H1 (cell line): ENCODE measurements around the gene NXN. TPM values are rescaled to one million over a fixed set of nuclear protein-coding genes. Genes with fewer than 3 reads are reported as not detected.

Experiments
- CTCF ChIA-PET: fragments of 300-600 bp; sonication (Branson Sonifier 250); formaldehyde crosslinking; loops from one replicate; lab custom pipeline; 2021; ENCODE audit not compliant: partially characterized antibody; lab: Charles Lee
- POLR2A ChIA-PET: fragments of 300-600 bp; sonication (Branson Sonifier 250); formaldehyde crosslinking; loops from one replicate; lab custom pipeline; 2021; ENCODE audit warnings: inconsistent platforms; ENCODE audit not compliant: partially characterized antibody; lab: Charles Lee
- DNase-seq, 2 experiments: peaks; one replicate each; pipeline versions ENCODE4 v3.0.0 to v3.0.0-alpha.2; 2010 to 2022; ENCODE audit warnings: low spot score in 2 of 2, low read depth in 1 of 2, mixed read lengths in 1 of 2
- FAIRE-seq: peaks from 2 replicates; lab custom pipeline; 2011; peaks lifted over from hg19 to GRCh38; lab: Jason Lieb, UNC
- H2AFZ ChIP-seq: 2 replicates; pipeline ENCODE4 v1.8.1; 2012; ENCODE audit warnings: low read length, inconsistent platforms
- H2AK5ac ChIP-seq: 2 replicates; pipeline ENCODE4 v1.6.1; 2013; ENCODE audit warnings: low read depth, low read length
- H2BK120ac ChIP-seq: replicated peaks from 2 replicates; pipeline ENCODE3; 2013; ENCODE audit warnings: low read depth, low read length, inconsistent platforms
- H2BK12ac ChIP-seq: 2 replicates; pipeline ENCODE4 v1.6.1; 2013; ENCODE audit warnings: low read depth, low read length
- H2BK15ac ChIP-seq: 2 replicates; pipeline ENCODE4 v1.6.1; 2013; ENCODE audit warnings: low read length
- H2BK20ac ChIP-seq: 2 replicates; pipeline ENCODE4 v1.6.1; 2013; ENCODE audit warnings: low read length
- H2BK5ac ChIP-seq: 2 replicates; pipeline ENCODE4 v1.6.1; 2013; ENCODE audit warnings: low read depth, low read length
- H3K14ac ChIP-seq: 2 replicates; pipeline ENCODE4 v1.6.1; 2013; ENCODE audit warnings: inconsistent platforms; ENCODE audit not compliant: insufficient read length
- H3K18ac ChIP-seq: 2 replicates; pipeline ENCODE4 v1.6.1; 2013; ENCODE audit warnings: low read length; ENCODE audit errors: extremely low read depth
- H3K23ac ChIP-seq: 2 replicates; pipeline ENCODE4 v1.6.1; 2013; ENCODE audit warnings: inconsistent platforms; ENCODE audit not compliant: insufficient read length
- H3K23me2 ChIP-seq: 2 replicates; pipeline ENCODE4 v1.6.1; 2013; ENCODE audit warnings: low read depth, low read length
- H3K27ac ChIP-seq: 2 replicates; pipeline ENCODE4 v1.6.1; 2011; ENCODE audit warnings: low read depth, low read length, inconsistent platforms
- H3K27me3 ChIP-seq, 4 experiments: replicated peaks in 1 of 4; 1 replicate in 1 of 4; 2 replicates in 3 of 4; pipeline versions ENCODE4 v1.6.1 to v1.8.1; 2011 to 2013; ENCODE audit warnings: low read length in 3 of 4, mild to moderate bottlenecking in 3 of 4, inconsistent platforms in 2 of 4, mixed read lengths in 2 of 4, moderate library complexity in 1 of 4; ENCODE audit not compliant: control insufficient read depth in 3 of 4, insufficient read depth in 3 of 4; ENCODE audit errors: extremely low read depth in 1 of 4
- H3K36me3 ChIP-seq, 4 experiments: 2 replicates each; pipeline versions ENCODE4 v1.6.1 to v1.8.1; 2011 to 2013; ENCODE audit warnings: mild to moderate bottlenecking in 4 of 4, low read length in 3 of 4, moderate library complexity in 2 of 4, control low read depth in 1 of 4, inconsistent platforms in 1 of 4; ENCODE audit not compliant: insufficient read depth in 4 of 4, control insufficient read depth in 2 of 4
- H3K4ac ChIP-seq: replicated peaks from 2 replicates; pipeline ENCODE3; 2013; ENCODE audit warnings: low read length, low read depth, mixed read lengths, inconsistent platforms; ENCODE audit not compliant: insufficient read length
- H3K4me1 ChIP-seq, 4 experiments: replicated peaks in 1 of 4; 1 replicate in 1 of 4; 2 replicates in 3 of 4; pipeline versions ENCODE4 v1.6.1 to v1.8.1; 2011 to 2013; ENCODE audit warnings: low read length in 3 of 4, inconsistent platforms in 2 of 4, mixed read lengths in 1 of 4; ENCODE audit not compliant: insufficient read depth in 4 of 4, control insufficient read depth in 3 of 4
- H3K4me2 ChIP-seq, 2 experiments: 2 replicates each; pipeline versions ENCODE4 v1.6.1 to v1.8.1; 2011 to 2013; ENCODE audit warnings: low read depth in 2 of 2, low read length in 2 of 2, control low read depth in 1 of 2, inconsistent platforms in 1 of 2, mild to moderate bottlenecking in 1 of 2; ENCODE audit not compliant: insufficient read depth in 1 of 2
- H3K4me3 ChIP-seq, 4 experiments: fragments of 200-600, 300-600 bp in 1 of 4; sonication (generic), shearing (Covaris generic), sonication (Bioruptor Twin) in 1 of 4; 2 replicates each; pipeline versions ENCODE4 v1.5.1 to v1.8.1; 2011 to 2016; ENCODE audit warnings: low read length in 4 of 4, low read depth in 3 of 4, control low read depth in 2 of 4, inconsistent platforms in 2 of 4, mild to moderate bottlenecking in 2 of 4, mixed read lengths in 1 of 4, moderate library complexity in 1 of 4; ENCODE audit not compliant: insufficient read depth in 2 of 4; ENCODE audit errors: extremely low read depth in 1 of 4
- H3K56ac ChIP-seq: replicated peaks from 2 replicates; pipeline ENCODE3; 2013; ENCODE audit warnings: low read depth, mild to moderate bottlenecking, mixed read lengths, low read length, inconsistent platforms; ENCODE audit not compliant: insufficient read length
- H3K79me1 ChIP-seq: 2 replicates; pipeline ENCODE4 v1.6.1; 2013; ENCODE audit warnings: low read depth, low read length, control low read depth
- H3K79me2 ChIP-seq, 2 experiments: 2 replicates each; pipeline versions ENCODE4 v1.6.1 to v1.8.1; 2012 to 2013; ENCODE audit warnings: low read length in 2 of 2, mild to moderate bottlenecking in 2 of 2, inconsistent platforms in 1 of 2; ENCODE audit not compliant: insufficient read depth in 2 of 2, control insufficient read depth in 1 of 2
- H3K9ac ChIP-seq, 4 experiments: replicated peaks in 1 of 4; 1 replicate in 1 of 4; 2 replicates in 3 of 4; pipeline versions ENCODE4 v1.6.1 to v1.8.1; 2011 to 2013; ENCODE audit warnings: low read depth in 3 of 4, low read length in 3 of 4, control low read depth in 2 of 4, mild to moderate bottlenecking in 2 of 4, moderate library complexity in 2 of 4, inconsistent platforms in 1 of 4; ENCODE audit errors: extremely low read depth in 1 of 4
- H3K9me3 ChIP-seq, 2 experiments: 2 replicates each; pipeline versions ENCODE4 v1.6.1 to v1.8.1; 2012 to 2013; ENCODE audit warnings: mild to moderate bottlenecking in 2 of 2, moderate library complexity in 2 of 2, control low read depth in 1 of 2, inconsistent platforms in 1 of 2, low read depth in 1 of 2, low read length in 1 of 2, mixed read lengths in 1 of 2; ENCODE audit not compliant: insufficient read depth in 2 of 2
- H4K20me1 ChIP-seq, 2 experiments: replicated peaks in 1 of 2; 2 replicates each; pipeline versions ENCODE3 to v1.8.1; 2011 to 2013; ENCODE audit warnings: inconsistent platforms in 2 of 2, low read length in 2 of 2, mild to moderate bottlenecking in 1 of 2; ENCODE audit not compliant: insufficient read depth in 2 of 2, control insufficient read depth in 1 of 2
- H4K5ac ChIP-seq: 2 replicates; pipeline ENCODE4 v1.6.1; 2013; ENCODE audit warnings: low read length, low read depth, mixed read lengths, inconsistent platforms; ENCODE audit not compliant: insufficient read length
- H4K8ac ChIP-seq: 2 replicates; pipeline ENCODE4 v1.8.0; 2013; ENCODE audit warnings: mild to moderate bottlenecking, moderate library complexity, low read length, inconsistent platforms; ENCODE audit not compliant: insufficient read depth; ENCODE audit errors: extremely low read depth
- H4K91ac ChIP-seq: replicated peaks from 2 replicates; pipeline ENCODE3; 2013; ENCODE audit warnings: low read length, mixed read lengths, inconsistent platforms; ENCODE audit not compliant: insufficient read length
- POU5F1 ChIP-seq: IDR thresholded peaks from 2 replicates; pipeline ENCODE4 v1.6.1; 2011; ENCODE audit warnings: low read depth, mild to moderate bottlenecking, low read length, moderate library complexity
- WGBS, 2 experiments: shearing (Covaris generic) in 1 of 2; methylation state at CpG; one replicate each; pipeline versions ENCODE4 v1.1.6 to v1.1.7; 2013 to 2015; ENCODE audit warnings: low lambda C conversion rate in 2 of 2, mixed read lengths in 2 of 2, inconsistent platforms in 1 of 2, low coverage in 1 of 2, missing lambda C conversion rate in 1 of 2; ENCODE audit not compliant: insufficient replicate concordance in 2 of 2, insufficient coverage in 1 of 2, insufficient read length in 1 of 2; ENCODE audit errors: extremely low coverage in 1 of 2, missing lambda C conversion rate in 1 of 2; 5-methylcytosine and 5-hydroxymethylcytosine counted together
- polyA plus RNA-seq, 7 experiments: library from polyadenylated mRNA; depleted of rRNA in 3 of 7; stranded (reverse) in 5 of 7; unstranded in 2 of 7; fragments of >200 nt in 5 of 7; fragments of 200-250 nt in 2 of 7; gene quantifications; 1 replicate in 5 of 7; 2 replicates in 1 of 7; 4 replicates in 1 of 7; pipeline versions ENCODE4 v1.2.1 to v1.2.3, GENCODE V29; 2011 to 2013; ENCODE audit warnings: missing spikeins in 2 of 7, mixed read lengths in 2 of 7
- total RNA-seq: library from RNA; stranded (reverse); fragmentation: NEBNext Ultra II Directional; extraction: Animal tissue kit (Norgen Biotek cat#: 25700); gene quantifications from 2 replicates; pipeline ENCODE4 v1.2.1, GENCODE V29; 2021

The NXN gene
- total and polyA plus RNA-seq, 2 of the 8 experiments (the other 6 are each of a cell fraction or from before 2014, with no cell fraction given) = 94.1 to 107 TPM

- Histone ChIP-seq H2AFZ (no peak overlapping the region), H3K4me1 (peaks cover 0 to 5% (median 1%) of the 10 kb centered on the region in 4 experiments; a peak in 5 of 7 replicates), H3K27ac (no peak overlapping the region), H3K14ac (no peak overlapping the region), H3K79me2 (peaks cover 0 to 13% of the 10 kb centered on the region in 2 experiments; a peak in 2 of 4 replicates), H3K9ac (no peak overlapping the region), H3K27me3 (no peaks in the 10 kb centered on the region; a peak in 1 of 7 replicates), H4K5ac (no peak overlapping the region), H3K4me2 (no peak overlapping the region), H4K8ac (no peak overlapping the region), H3K4me3 (no peak overlapping the region), H3K4ac (no peak overlapping the region), H3K56ac (no peak overlapping the region), H2AK5ac (no peak overlapping the region), H2BK12ac (no peak overlapping the region), H2BK15ac (no peak overlapping the region), H2BK20ac (no peak overlapping the region), H3K9me3 (no peaks in the 10 kb centered on the region), H3K36me3 (peaks cover 6 to 28% (median 17%) of the 10 kb centered on the region in 4 experiments), H2BK5ac (no peak overlapping the region), H2BK120ac (no peak overlapping the region), H4K20me1 (peaks cover 2 to 4% of the 10 kb centered on the region in 2 experiments), H3K79me1 (peaks cover 7% of the 10 kb centered on the region; the same call in 1 of the 2 replicates), H3K18ac (no peak overlapping the region), H3K23me2 (no peaks in the 10 kb centered on the region), H3K23ac (no peak overlapping the region), H4K91ac (no peak overlapping the region)
- FAIRE-seq (no peak), DNase-seq (no peak)
- whole genome bisulfite sequencing, 2 experiments = 95% methylated on average over 15 of the region's 15 CpGs; no CpG with 5 or more reads in 1 of the 2 experiments
- ChIA-PET POLR2A (interaction anchor here (0.7 to 1.3 kb wide), 7 partner anchors 19 to 246 kb away, joined by 3 read pairs; partner anchors contain the start of genes GLOD4 and MRM3), CTCF (interaction anchor here (0.8 to 12.7 kb wide), 12 partner anchors 14 to 376 kb away, joined by 3 to 144 read pairs (median 4); partner anchors contain the start of gene NXN)
- TF ChIP-seq POU5F1 = no peak
Measured at GRCh38 chr17:1000597-1001461, 21.3 kb upstream of the NXN start.
